Keratinocyte (primary cell): ENCODE data around the gene PUS1. TPM values are rescaled to one million over a fixed set of nuclear protein-coding genes. Genes with fewer than 3 reads are reported as not detected.

Experiments used
- DNase-seq: peaks from one replicate; pipeline ENCODE4 v3.0.0-alpha.2; 2011; ENCODE audit warnings: low read depth, missing footprints, low spot score
- FAIRE-seq: peaks from 2 replicates; lab custom pipeline; 2011; peaks lifted over from hg19 to GRCh38; lab: Jason Lieb, UNC
- H2AFZ ChIP-seq: 2 replicates; pipeline ENCODE4 v1.6.0; 2012; ENCODE audit warnings: low read length, control low read depth, inconsistent platforms; ENCODE audit not compliant: control insufficient read depth
- H3K27ac ChIP-seq: 2 replicates; pipeline ENCODE4 v1.5.1; 2011; ENCODE audit warnings: low read length; ENCODE audit not compliant: control insufficient read depth, insufficient read depth
- H3K27me3 ChIP-seq: 3 replicates; pipeline ENCODE4 v1.6.0; 2011; ENCODE audit warnings: low read length; ENCODE audit not compliant: control insufficient read depth, insufficient read depth; ENCODE audit errors: extremely low read depth
- H3K36me3 ChIP-seq, 2 experiments: 2 replicates in 1 of 2; 3 replicates in 1 of 2; pipeline ENCODE4 v1.5.1; 2011; ENCODE audit warnings: low read length in 2 of 2, mild to moderate bottlenecking in 1 of 2; ENCODE audit not compliant: control insufficient read depth in 2 of 2, insufficient read depth in 2 of 2; ENCODE audit errors: extremely low read depth in 1 of 2
- H3K4me1 ChIP-seq: 3 replicates; pipeline ENCODE4 v1.5.1; 2011; ENCODE audit warnings: low read length; ENCODE audit not compliant: control insufficient read depth, insufficient read depth; ENCODE audit errors: extremely low read depth
- H3K4me2 ChIP-seq: 3 replicates; pipeline ENCODE4 v1.6.0; 2011; ENCODE audit warnings: low read depth, low read length; ENCODE audit not compliant: control insufficient read depth, insufficient read depth; ENCODE audit errors: extremely low read depth
- H3K4me3 ChIP-seq, 3 experiments: fragments of 200-600 bp in 1 of 3; sonication (generic) in 1 of 3; 2 replicates in 2 of 3; 3 replicates in 1 of 3; pipeline ENCODE4 v1.5.1; 2011 to 2016; ENCODE audit warnings: low read length in 3 of 3, mild to moderate bottlenecking in 3 of 3, control low read depth in 2 of 3, inconsistent platforms in 1 of 3, low read depth in 1 of 3, mixed read lengths in 1 of 3, mixed run types in 1 of 3, moderate library complexity in 1 of 3; ENCODE audit not compliant: control insufficient read depth in 2 of 3, insufficient read depth in 2 of 3; ENCODE audit errors: extremely low read depth in 1 of 3
- H3K79me2 ChIP-seq: 2 replicates; pipeline ENCODE4 v1.6.0; 2012; ENCODE audit warnings: low read length; ENCODE audit not compliant: control insufficient read depth, insufficient read depth
- H3K9ac ChIP-seq: 3 replicates; pipeline ENCODE4 v1.6.0; 2011; ENCODE audit warnings: low read length; ENCODE audit not compliant: control insufficient read depth, insufficient read depth; ENCODE audit errors: extremely low read depth
- H3K9me1 ChIP-seq: 3 replicates; pipeline ENCODE4 v1.6.0; 2011; ENCODE audit warnings: low read length; ENCODE audit not compliant: control insufficient read depth, insufficient read depth; ENCODE audit errors: extremely low read depth
- H3K9me3 ChIP-seq: 2 replicates; pipeline ENCODE4 v1.5.1; 2012; ENCODE audit warnings: low read depth, low read length; ENCODE audit not compliant: control insufficient read depth
- H4K20me1 ChIP-seq: 3 replicates; pipeline ENCODE4 v1.6.0; 2011; ENCODE audit warnings: low read length; ENCODE audit not compliant: control insufficient read depth, insufficient read depth; ENCODE audit errors: extremely low read depth
- CTCF ChIP-seq, 3 experiments: IDR thresholded peaks in 1 of 3; conservative IDR thresholded peaks in 1 of 3; optimal IDR thresholded peaks in 1 of 3; 2 replicates in 2 of 3; 3 replicates in 1 of 3; pipeline versions ENCODE3 to v1.5.1; 2011; ENCODE audit warnings: low read length in 3 of 3, mild to moderate bottlenecking in 3 of 3, moderate library complexity in 2 of 3, control low read depth in 1 of 3, inconsistent platforms in 1 of 3; ENCODE audit not compliant: insufficient read depth in 2 of 3; ENCODE audit errors: extremely low read depth in 1 of 3
- EZH2 ChIP-seq: IDR thresholded peaks from one replicate; pipeline ENCODE4 v1.6.1; 2012; ENCODE audit warnings: inconsistent platforms, mild to moderate bottlenecking, low read length, moderate library complexity
- dilution Hi-C: fragments of 300-500 bp; cut with MboI; formaldehyde crosslinking; loops from one replicate; pipeline ENCODE4 v1.7.0; 2020; ENCODE audit warnings: low sequenced_read_pairs; ENCODE audit not compliant: extremely low pct_ligation_motif_present
- polyA plus RNA-seq, 5 experiments: library from polyadenylated mRNA; depleted of rRNA in 3 of 5; stranded (reverse) in 3 of 5; stranded (forward) in 1 of 5; unstranded in 1 of 5; fragments of >200 nt; gene quantifications; 1 replicate in 1 of 5; 2 replicates in 3 of 5; 3 replicates in 1 of 5; pipeline versions ENCODE4 v1.2.1 to v1.2.3, GENCODE V29; 2011 to 2012; ENCODE audit warnings: missing spikeins in 2 of 5, low read depth in 1 of 5, low replicate concordance in 1 of 5

The PUS1 gene
- polyA plus RNA-seq, 1 donor (not counting 4 experiments of a cell fraction or from before 2014, with no cell fraction given) = 25.8 TPM

- dilution Hi-C loops = no loop called here
- TF ChIP-seq EZH2 = no peak
- no peak for TF ChIP-seq CTCF (optimal IDR thresholded peaks at IDR 0.05 in 1 of 3, IDR thresholded peaks at IDR 0.05 in 1 of 3, conservative IDR thresholded peaks at IDR 0.05 in 1 of 3; ENCODE audit: extremely low read depth in 1 of 3, insufficient read depth in 2 of 3, low read length in 3 of 3)
- no peaks in the 10 kb centered on the region for H3K27me3 ChIP-seq
- H3K4me3 ChIP-seq = no peak overlapping the region
- FAIRE-seq = no peak
- peaks cover 7 to 9% of the 10 kb centered on the region in 2 experiments for H3K36me3 ChIP-seq
- no peak for DNase-seq
- H3K4me1 ChIP-seq = peaks cover 8% of the 10 kb centered on the region
- no peak overlapping the region for H3K4me2 ChIP-seq
- H3K9me1 ChIP-seq = no peaks in the 10 kb centered on the region
- H3K79me2 ChIP-seq = peaks cover 27% of the 10 kb centered on the region
- H3K9me3 ChIP-seq = no peaks in the 10 kb centered on the region
- no peak overlapping the region for H3K9ac ChIP-seq
- no peak overlapping the region for H3K27ac ChIP-seq
- no peak overlapping the region for H2AFZ ChIP-seq
- no peaks in the 10 kb centered on the region for H4K20me1 ChIP-seq
These were observed 1.7 kb upstream of the PUS1 start for GRCh38 chr12:131927110-131928079.

- dilution Hi-C loops = no loop called here
These were observed 881 bp upstream of the PUS1 start for GRCh38 chr12:131928080-131928710.

More at GRCh38 chr12:131928080-131928710, 881 bp upstream of the PUS1 start:
- Histone ChIP-seq H2AFZ (peak overlapping the region; percentile 80), H3K27me3 (no peaks in the 10 kb centered on the region), H3K9me1 (no peaks in the 10 kb centered on the region), H3K79me2 (peaks cover 27% of the 10 kb centered on the region), H3K4me2 (peak overlapping the region; percentile 82), H3K36me3 (peaks cover 11 to 14% of the 10 kb centered on the region in 2 experiments), H3K9ac (peak overlapping the region; percentile 71), H3K4me3 (peak overlapping the region; percentile 57 to 67 (median 59)), H4K20me1 (no peaks in the 10 kb centered on the region), H3K4me1 (peaks cover 8% of the 10 kb centered on the region), H3K9me3 (no peaks in the 10 kb centered on the region), H3K27ac (peak overlapping the region; percentile 20)
- DNase-seq = no peak
- no peak for FAIRE-seq
- TF ChIP-seq EZH2 (no peak), CTCF (optimal IDR thresholded peaks at IDR 0.05 in 1 of 3, IDR thresholded peaks at IDR 0.05 in 1 of 3, conservative IDR thresholded peaks at IDR 0.05 in 1 of 3; ENCODE audit: extremely low read depth in 1 of 3, insufficient read depth in 2 of 3, low read length in 3 of 3) (no peak)
